ENCODE measurements around the gene GSTM4. TPM values are rescaled to one million over a fixed set of nuclear protein-coding genes. Genes with fewer than 3 reads are reported as not detected.

Gene GSTM4
- total RNA-seq: 10 to 100 TPM; 16.3 to 47.0 (median 35.2) TPM

- WGBS, 2 donors: 0 to 3% methylated on average over 39 to 43 of the region's 54 CpGs
- Histone ChIP-seq H3K36me3 (peaks cover 0 to 35% (median 0%) of the 10 kb centered on the region in 3 donors), H3K4me3 (peak within 1 kb of the TSS; percentile 74 to 79 (median 74)), H3K27me3 (no peaks in the 10 kb centered on the region), H3K4me1 (peaks cover 0 to 24% (median 5%) of the 10 kb centered on the region in 4 donors), H3K27ac (peak within 1 kb of the TSS; percentile 80 to 93 (median 82)), H3K9me3 (no peaks in the 10 kb centered on the region)
- TF ChIP-seq CTCF (IDR thresholded peaks at IDR 0.05): peak in 2 of 5 experiments; percentile 8 to 50
- TF ChIP-seq EP300 (IDR thresholded peaks at IDR 0.05): peak in 1 of 2 donors; percentile 76
- peak in 1 of 2 donors; percentile 44 for TF ChIP-seq POLR2A (IDR thresholded peaks at IDR 0.05)
- DNase-seq (ENCODE audit: low spot score in 2 of 2): peak; percentile 74 to 77
Measured at GRCh38 chr1:109655615-109656519, at the start of gene GSTM4. Gene GSTM4 (plus strand): TSS chr1:109656099. CDS start chr1:109656390, 291 bp downstream.

- TF ChIP-seq EP300 (IDR thresholded peaks at IDR 0.05): no peak
- TF ChIP-seq POLR2A (IDR thresholded peaks at IDR 0.05): no peak
- TF ChIP-seq CTCF (IDR thresholded peaks at IDR 0.05): no peak
Measured at GRCh38 chr1:109609881-109610280, 46.0 kb upstream of the GSTM4 start.

GRCh38 chr1:109610609-109611307 lies 45.1 kb upstream of the GSTM4 start:
- Histone ChIP-seq H3K27ac (no peak overlapping the region), H3K27me3 (no peaks in the 10 kb centered on the region), H3K4me3 (no peak overlapping the region), H3K9me3 (no peaks in the 10 kb centered on the region), H3K36me3 (no peaks in the 10 kb centered on the region), H3K4me1 (no peaks in the 10 kb centered on the region)
- no peak for DNase-seq (ENCODE audit: low spot score in 2 of 2)
- WGBS, 2 donors: 75 to 84% methylated on average over 3 of the region's 3 CpGs
- no peak for TF ChIP-seq CTCF (IDR thresholded peaks at IDR 0.05)
- TF ChIP-seq POLR2A (IDR thresholded peaks at IDR 0.05): no peak
- no peak for TF ChIP-seq EP300 (IDR thresholded peaks at IDR 0.05)

More at GRCh38 chr1:109609881-109610280, 46.0 kb upstream of the GSTM4 start:
- Histone ChIP-seq H3K4me1 (no peaks in the 10 kb centered on the region), H3K27ac (no peak overlapping the region), H3K27me3 (no peaks in the 10 kb centered on the region), H3K9me3 (no peaks in the 10 kb centered on the region), H3K4me3 (no peak overlapping the region), H3K36me3 (no peaks in the 10 kb centered on the region)
- no peak for DNase-seq (ENCODE audit: low spot score in 2 of 2)
- WGBS, 2 donors: 94 to 97% methylated on average over 3 of the region's 3 CpGs

DNA sequence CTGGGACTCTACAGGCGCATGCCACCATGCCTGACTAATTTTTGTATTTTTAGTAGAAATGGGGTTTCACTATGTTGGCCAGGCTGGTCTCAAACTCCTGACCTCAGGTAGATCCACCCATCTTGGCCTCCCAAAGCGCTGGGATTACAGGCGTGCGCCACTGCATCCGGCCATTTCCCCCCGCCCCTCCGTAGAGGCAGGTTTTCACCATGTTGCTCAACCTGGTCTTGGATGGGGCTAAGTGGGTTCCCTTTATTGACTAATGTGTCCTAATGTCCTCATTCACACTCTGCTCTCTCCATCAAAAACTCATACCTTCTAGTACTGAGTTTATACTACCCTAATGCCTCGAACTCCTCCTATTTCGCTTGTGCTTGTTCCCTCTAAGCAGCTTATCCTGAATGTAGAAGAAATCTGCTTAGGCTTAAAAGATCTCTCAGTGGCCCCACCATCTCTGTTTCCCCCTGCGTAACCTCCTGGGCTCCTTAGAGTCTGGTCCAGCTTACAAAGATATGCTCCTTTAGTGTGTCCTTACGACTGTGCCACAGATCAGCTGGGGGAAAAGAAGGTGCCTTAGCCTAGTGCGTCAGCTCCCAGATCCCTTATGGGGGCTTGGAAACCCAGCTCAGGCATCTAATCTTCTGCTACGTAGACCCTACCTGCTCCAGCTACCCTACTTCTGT lies 44.5 kb upstream of the GSTM4 start:
- H3K36me3 ChIP-seq: no peaks in the 10 kb centered on the region
- no peak overlapping the region for H3K27ac ChIP-seq
- DNase-seq (ENCODE audit: low spot score in 2 of 2): no peak
- no peaks in the 10 kb centered on the region for H3K27me3 ChIP-seq
- TF ChIP-seq POLR2A (IDR thresholded peaks at IDR 0.05) (no peak), EP300 (IDR thresholded peaks at IDR 0.05) (no peak), CTCF (IDR thresholded peaks at IDR 0.05) (no peak)
- H3K4me3 ChIP-seq: no peak overlapping the region
- no peaks in the 10 kb centered on the region for H3K4me1 ChIP-seq
- WGBS, 2 donors: 89 to 94% methylated on average over 13 of the region's 13 CpGs
- H3K9me3 ChIP-seq: no peaks in the 10 kb centered on the region

Measured in tibial nerve (tissue), 4 donors.